Smooth muscle cell (in vitro differentiated cells): ENCODE data around the gene WRAP73. TPM values are rescaled to one million over a fixed set of nuclear protein-coding genes. Genes with fewer than 3 reads are reported as not detected.

ENCODE experiments used
- DNase-seq: peaks from one replicate; lab custom pipeline; 2025; ENCODE audit not compliant: unreplicated experiment; lab: John Stamatoyannopoulos, UW
- H2AFZ ChIP-seq: fragments of 200-600 bp; sonication (generic); 2 replicates; pipeline ENCODE4 v1.6.0; 2016; ENCODE audit warnings: antibody characterized with exemption, low read depth, mild to moderate bottlenecking
- H3F3A ChIP-seq: fragments of 200-600 bp; sonication (generic); 2 replicates; pipeline ENCODE4 v1.6.0; 2017; ENCODE audit warnings: antibody characterized with exemption, low read depth
- H3K27ac ChIP-seq: fragments of 200-600 bp; sonication (generic); 2 replicates; pipeline ENCODE4 v1.5.1; 2016; ENCODE audit warnings: low read depth, mild to moderate bottlenecking
- H3K27me3 ChIP-seq: fragments of 200-600 bp; sonication (generic); 2 replicates; pipeline ENCODE4 v1.6.1; 2016; ENCODE audit warnings: low read depth, mild to moderate bottlenecking
- H3K36me3 ChIP-seq: fragments of 200-600 bp; sonication (generic); 2 replicates; pipeline ENCODE4 v1.5.1; 2016; ENCODE audit warnings: low read depth
- H3K4me1 ChIP-seq: fragments of 200-600 bp; sonication (generic); 2 replicates; pipeline ENCODE4 v1.5.1; 2016; ENCODE audit warnings: low read depth
- H3K4me2 ChIP-seq: fragments of 200-600 bp; sonication (generic); 2 replicates; pipeline ENCODE4 v1.6.0; 2016; ENCODE audit warnings: mild to moderate bottlenecking
- H3K4me3 ChIP-seq: fragments of 200-600 bp; sonication (generic); 2 replicates; pipeline ENCODE4 v1.5.1; 2016; ENCODE audit warnings: mild to moderate bottlenecking
- H3K79me2 ChIP-seq: fragments of 200-600 bp; sonication (generic); 2 replicates; pipeline ENCODE4 v1.6.0; 2016; ENCODE audit warnings: low read depth, mild to moderate bottlenecking
- H3K9ac ChIP-seq: fragments of 200-600 bp; sonication (generic); 2 replicates; pipeline ENCODE4 v1.6.0; 2016; ENCODE audit warnings: low read depth
- H3K9me3 ChIP-seq: fragments of 200-600 bp; sonication (generic); replicated peaks from 2 replicates; pipeline ENCODE4 v1.5.1; 2016; ENCODE audit warnings: low read depth
- H4K20me1 ChIP-seq: fragments of 200-600 bp; sonication (generic); 2 replicates; pipeline ENCODE4 v1.6.0; 2016; ENCODE audit warnings: low read depth
- WGBS: methylation state at CpG from one replicate; pipeline ENCODE4 v1.1.7; 2016; ENCODE audit warnings: low lambda C conversion rate; 5-methylcytosine and 5-hydroxymethylcytosine counted together
- polyA plus RNA-seq: library from polyadenylated mRNA; unstranded; fragments of >200 nt; fragmentation: Nextera tagmentation; extraction: Ambion mirVana; gene quantifications from 2 replicates; pipeline ENCODE4 v1.2.1, GENCODE V29; 2016
- total RNA-seq: library from RNA; depleted of rRNA; stranded (reverse); fragments of >200 nt; gene quantifications from 2 replicates; pipeline ENCODE4 v1.2.3, GENCODE V29; 2014
- TF ChIP-seq, protein P1 (sequence below): fragments of 200-600 bp; sonication (generic); IDR thresholded peaks from 2 replicates; pipeline ENCODE4 v1.5.1; 2017; ENCODE audit warnings: borderline replicate concordance, mild to moderate bottlenecking, antibody characterized with exemption; ENCODE audit not compliant: insufficient read depth, poor library complexity, severe bottlenecking

The WRAP73 gene
- total and polyA plus RNA-seq, 2 experiments from 2014 or later = 17.2 to 20.8 TPM

DNA sequence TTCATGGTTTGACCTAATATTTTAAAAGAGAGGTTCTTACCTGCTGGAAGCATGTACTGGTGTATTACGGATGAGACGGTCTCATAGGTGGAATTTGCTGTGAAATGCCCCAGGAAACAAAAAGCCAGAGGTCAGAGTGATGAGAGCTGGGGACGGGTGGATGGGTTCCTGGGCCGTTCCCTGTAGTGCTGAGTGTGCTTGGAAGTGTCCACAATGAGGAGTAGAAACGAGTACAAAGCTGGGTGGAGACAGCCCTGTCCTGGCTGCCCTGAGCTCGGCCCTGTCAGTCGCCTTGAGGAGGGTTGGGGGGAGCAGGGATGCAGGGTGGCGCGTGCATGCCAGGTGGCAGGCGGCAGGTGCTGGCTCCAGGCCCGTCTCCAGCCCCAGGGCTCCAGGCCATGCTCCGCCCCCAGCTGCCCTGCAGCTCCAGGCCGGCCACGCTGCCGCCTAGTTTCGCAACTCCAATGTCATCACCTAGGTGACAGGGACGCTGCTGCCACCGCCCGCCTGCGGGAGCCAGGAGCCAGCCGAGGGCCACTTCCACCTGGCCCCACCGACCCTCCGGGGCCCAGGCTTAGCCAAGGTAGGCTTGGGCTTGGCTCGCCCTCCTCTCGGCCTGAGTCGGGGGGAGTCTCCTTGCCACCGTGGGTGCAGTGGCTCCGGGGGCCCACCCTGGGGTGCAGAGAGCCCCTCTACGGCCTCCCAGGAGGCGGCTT is 18.8 kb upstream of the WRAP73 start:
- WGBS = 39% methylated on average over 26 of the region's 30 CpGs
- H3K4me3 ChIP-seq = no peak overlapping the region
- H4K20me1 ChIP-seq = no peaks in the 10 kb centered on the region
- H3K9me3 ChIP-seq = no peaks in the 10 kb centered on the region
- H2AFZ ChIP-seq = no peak overlapping the region
- H3K27ac ChIP-seq = no peak overlapping the region
- no peak for DNase-seq
- no peaks in the 10 kb centered on the region for H3K36me3 ChIP-seq
- H3K79me2 ChIP-seq = no peaks in the 10 kb centered on the region
- TF ChIP-seq, protein P1, sequence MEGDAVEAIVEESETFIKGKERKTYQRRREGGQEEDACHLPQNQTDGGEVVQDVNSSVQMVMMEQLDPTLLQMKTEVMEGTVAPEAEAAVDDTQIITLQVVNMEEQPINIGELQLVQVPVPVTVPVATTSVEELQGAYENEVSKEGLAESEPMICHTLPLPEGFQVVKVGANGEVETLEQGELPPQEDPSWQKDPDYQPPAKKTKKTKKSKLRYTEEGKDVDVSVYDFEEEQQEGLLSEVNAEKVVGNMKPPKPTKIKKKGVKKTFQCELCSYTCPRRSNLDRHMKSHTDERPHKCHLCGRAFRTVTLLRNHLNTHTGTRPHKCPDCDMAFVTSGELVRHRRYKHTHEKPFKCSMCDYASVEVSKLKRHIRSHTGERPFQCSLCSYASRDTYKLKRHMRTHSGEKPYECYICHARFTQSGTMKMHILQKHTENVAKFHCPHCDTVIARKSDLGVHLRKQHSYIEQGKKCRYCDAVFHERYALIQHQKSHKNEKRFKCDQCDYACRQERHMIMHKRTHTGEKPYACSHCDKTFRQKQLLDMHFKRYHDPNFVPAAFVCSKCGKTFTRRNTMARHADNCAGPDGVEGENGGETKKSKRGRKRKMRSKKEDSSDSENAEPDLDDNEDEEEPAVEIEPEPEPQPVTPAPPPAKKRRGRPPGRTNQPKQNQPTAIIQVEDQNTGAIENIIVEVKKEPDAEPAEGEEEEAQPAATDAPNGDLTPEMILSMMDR = no peak
- H3K27me3 ChIP-seq = no peaks in the 10 kb centered on the region
- H3K4me2 ChIP-seq = no peak overlapping the region
- no peaks in the 10 kb centered on the region for H3F3A ChIP-seq
- no peak overlapping the region for H3K9ac ChIP-seq
- H3K4me1 ChIP-seq = no peaks in the 10 kb centered on the region

- Histone ChIP-seq H3K27me3 (no peaks in the 10 kb centered on the region), H3K36me3 (no peaks in the 10 kb centered on the region), H3K4me2 (no peak overlapping the region), H3K9me3 (no peaks in the 10 kb centered on the region), H3K79me2 (no peaks in the 10 kb centered on the region), H3K27ac (no peak overlapping the region), H3K4me3 (no peak overlapping the region), H4K20me1 (no peaks in the 10 kb centered on the region), H3K9ac (no peak overlapping the region), H3K4me1 (no peaks in the 10 kb centered on the region), H2AFZ (no peak overlapping the region), H3F3A (no peaks in the 10 kb centered on the region)
- TF ChIP-seq, protein P1 = no peak
- no peak for DNase-seq
- 88% methylated on average over 8 of the region's 8 CpGs for WGBS
Measured at GRCh38 chr1:3668148-3668547, 18.2 kb upstream of the WRAP73 start.

- Histone ChIP-seq H3F3A (no peaks in the 10 kb centered on the region), H3K9ac (no peak overlapping the region), H2AFZ (no peak overlapping the region), H3K4me2 (no peak overlapping the region), H4K20me1 (no peaks in the 10 kb centered on the region), H3K4me1 (no peaks in the 10 kb centered on the region), H3K27me3 (peaks cover 6% of the 10 kb centered on the region), H3K4me3 (no peak overlapping the region), H3K9me3 (no peaks in the 10 kb centered on the region), H3K36me3 (no peaks in the 10 kb centered on the region), H3K27ac (no peak overlapping the region), H3K79me2 (no peaks in the 10 kb centered on the region)
- no peak for DNase-seq
- 89% methylated on average over 14 of the region's 14 CpGs for WGBS
- TF ChIP-seq, protein P1 = no peak
Measured at GRCh38 chr1:3664700-3665375, 14.9 kb upstream of the WRAP73 start.
